IMR-90 (cell line): ENCODE data around the gene ARHGAP21. TPM values are rescaled to one million over a fixed set of nuclear protein-coding genes. Genes with fewer than 3 reads are reported as not detected.
A peak's percentile ranks its signal among the peaks of the same experiment; 100 is the strongest.

Source experiments
- ATAC-seq: fragments of 200-7000 bp; cut with Tn5 transposase; 2 replicates; pipeline ENCODE4 v1.9.1; 2020; ENCODE audit warnings: low read depth, mild to moderate bottlenecking, moderate library complexity
- BruUV-seq: library from RNA; stranded (reverse); fragments of 400-500 nt; replicated peaks from 2 replicates; lab custom pipeline; 2021; lab: Mats Ljungman, UMichigan
- CTCF ChIA-PET: fragments of 300-600 bp; formaldehyde crosslinking; extraction: SDS; loops from one replicate; lab custom pipeline; 2021; ENCODE audit warnings: antibody characterized with exemption; lab: Yijun Ruan, JAX
- POLR2A ChIA-PET: fragments of 300-600 bp; sonication (Branson Sonifier 250); formaldehyde crosslinking; loops from one replicate; lab custom pipeline; 2022; ENCODE audit warnings: antibody characterized with exemption; ENCODE audit not compliant: unreplicated experiment; lab: Charles Lee
- DNase-seq: peaks from one replicate; pipeline ENCODE4 v3.0.0; 2013
- H2AFZ ChIP-seq: replicated peaks from 2 replicates; pipeline ENCODE3; 2013; ENCODE audit warnings: low read length, mild to moderate bottlenecking; ENCODE audit not compliant: poor library complexity
- H2AK5ac ChIP-seq: 2 replicates; pipeline ENCODE4 v1.6.1; 2013; ENCODE audit warnings: low read depth, low read length, inconsistent platforms
- H2AK9ac ChIP-seq: replicated peaks from 2 replicates; pipeline ENCODE3; 2013; ENCODE audit warnings: mild to moderate bottlenecking, low read depth, low read length, moderate library complexity; ENCODE audit not compliant: poor library complexity
- H2BK120ac ChIP-seq: 2 replicates; pipeline ENCODE4 v1.6.1; 2013; ENCODE audit warnings: low read depth, low read length, inconsistent platforms
- H2BK15ac ChIP-seq: 3 replicates; pipeline ENCODE4 v1.6.1; 2013; ENCODE audit warnings: low read depth, low read length, inconsistent platforms
- H2BK20ac ChIP-seq: 2 replicates; pipeline ENCODE4 v1.6.1; 2013; ENCODE audit warnings: low read depth, mild to moderate bottlenecking, inconsistent platforms, low read length, moderate library complexity
- H2BK5ac ChIP-seq: 2 replicates; pipeline ENCODE4 v1.6.1; 2013; ENCODE audit warnings: mild to moderate bottlenecking, low read depth, low read length, inconsistent platforms; ENCODE audit not compliant: poor library complexity, severe bottlenecking
- H3K14ac ChIP-seq: replicated peaks from 2 replicates; pipeline ENCODE4 v1.6.1; 2013; ENCODE audit warnings: low read depth, low read length, inconsistent platforms
- H3K18ac ChIP-seq: 2 replicates; pipeline ENCODE4 v1.6.1; 2013; ENCODE audit warnings: low read depth, low read length, control low read depth
- H3K23ac ChIP-seq: 2 replicates; pipeline ENCODE4 v1.6.1; 2013; ENCODE audit warnings: low read depth, low read length, inconsistent platforms
- H3K27ac ChIP-seq: 2 replicates; pipeline ENCODE4 v1.5.1; 2013; ENCODE audit warnings: mild to moderate bottlenecking, control low read depth, low read length; ENCODE audit not compliant: insufficient read depth
- H3K27me3 ChIP-seq: 2 replicates; pipeline ENCODE4 v1.6.1; 2013; ENCODE audit warnings: low read length; ENCODE audit not compliant: control insufficient read depth, insufficient read depth
- H3K36me3 ChIP-seq: 2 replicates; pipeline ENCODE4 v1.6.1; 2013; ENCODE audit warnings: low read length, mixed read lengths; ENCODE audit not compliant: control insufficient read depth, insufficient read depth
- H3K4ac ChIP-seq: 2 replicates; pipeline ENCODE4 v1.6.1; 2013; ENCODE audit warnings: low read depth, low read length, inconsistent platforms
- H3K4me1 ChIP-seq: 2 replicates; pipeline ENCODE4 v1.6.1; 2013; ENCODE audit warnings: low read length, mixed read lengths; ENCODE audit not compliant: control insufficient read depth, insufficient read depth
- H3K4me2 ChIP-seq: 2 replicates; pipeline ENCODE4 v1.6.1; 2013; ENCODE audit warnings: low read depth, mild to moderate bottlenecking, control low read depth, low read length, moderate library complexity
- H3K4me3 ChIP-seq: 2 replicates; pipeline ENCODE4 v1.5.1; 2013; ENCODE audit warnings: low read depth, mild to moderate bottlenecking, control low read depth, low read length, moderate library complexity; ENCODE audit not compliant: insufficient read depth
- H3K56ac ChIP-seq: 2 replicates; pipeline ENCODE4 v1.6.1; 2013; ENCODE audit warnings: low read length, inconsistent platforms; ENCODE audit not compliant: insufficient read depth; ENCODE audit errors: extremely low read depth
- H3K79me1 ChIP-seq, 2 experiments: 2 replicates each; pipeline ENCODE4 v1.6.1; 2013; ENCODE audit warnings: low read length in 2 of 2, inconsistent platforms in 1 of 2, low read depth in 1 of 2
- H3K9ac ChIP-seq: 2 replicates; pipeline ENCODE4 v1.6.1; 2013; ENCODE audit warnings: low read depth, low read length, control low read depth
- H3K9me1 ChIP-seq: 2 replicates; pipeline ENCODE4 v1.6.1; 2013; ENCODE audit warnings: low read length, inconsistent platforms; ENCODE audit not compliant: insufficient read depth
- H3K9me3 ChIP-seq: 2 replicates; pipeline ENCODE4 v1.6.1; 2013; ENCODE audit warnings: low read length; ENCODE audit not compliant: control insufficient read depth, insufficient read depth
- H4K20me1 ChIP-seq: 2 replicates; pipeline ENCODE4 v1.6.1; 2013; ENCODE audit warnings: low read length, inconsistent platforms; ENCODE audit not compliant: insufficient read depth
- H4K5ac ChIP-seq: 2 replicates; pipeline ENCODE4 v1.6.1; 2013; ENCODE audit warnings: mild to moderate bottlenecking, low read depth, low read length, control low read depth
- H4K8ac ChIP-seq, 2 experiments: 2 replicates each; pipeline ENCODE4 v1.6.1; 2013; ENCODE audit warnings: low read depth in 2 of 2, low read length in 2 of 2, control low read depth in 1 of 2, inconsistent platforms in 1 of 2
- H4K91ac ChIP-seq: 2 replicates; pipeline ENCODE4 v1.6.1; 2013; ENCODE audit warnings: low read depth, low read length, inconsistent platforms; ENCODE audit not compliant: insufficient read depth
- BHLHE40 ChIP-seq: fragments of 150-350 bp; IDR thresholded peaks from 2 replicates; pipeline ENCODE4 v1.6.1; 2016; ENCODE audit warnings: mild to moderate bottlenecking, low read depth, low read length
- CEBPB ChIP-seq: IDR thresholded peaks from 2 replicates; pipeline ENCODE4 v1.6.1; 2012; ENCODE audit warnings: low read depth, low read length, improper control_type of control experiment
- CHD1 ChIP-seq: IDR thresholded peaks from 2 replicates; pipeline ENCODE4 v1.6.1; 2012; ENCODE audit warnings: low read depth, low read length, improper control_type of control experiment
- ELK1 ChIP-seq: fragments of 150-350 bp; IDR thresholded peaks from 2 replicates; pipeline ENCODE4 v1.6.1; 2016; ENCODE audit warnings: low read depth, mild to moderate bottlenecking, low read length, moderate library complexity, borderline replicate concordance
- FOS ChIP-seq: fragments of 150-350 bp; IDR thresholded peaks from 2 replicates; pipeline ENCODE4 v1.6.1; 2016; ENCODE audit warnings: low read depth, low read length
- MAZ ChIP-seq: IDR thresholded peaks from 2 replicates; pipeline ENCODE4 v1.6.1; 2012; ENCODE audit warnings: low read depth, mild to moderate bottlenecking, low read length, improper control_type of control experiment, moderate library complexity, borderline replicate concordance
- MXI1 ChIP-seq: IDR thresholded peaks from 2 replicates; pipeline ENCODE4 v1.6.1; 2012; ENCODE audit warnings: low read depth, mild to moderate bottlenecking, low read length, moderate library complexity, borderline replicate concordance
- NFE2L2 ChIP-seq: fragments of 150-350 bp; IDR thresholded peaks from 2 replicates; pipeline ENCODE4 v1.6.1; 2016; ENCODE audit warnings: low read depth, mild to moderate bottlenecking, low read length
- POLR2A ChIP-seq: IDR thresholded peaks from 2 replicates; pipeline ENCODE4 v1.6.1; 2012; ENCODE audit warnings: mild to moderate bottlenecking, low read depth, low read length
- RAD21 ChIP-seq: IDR thresholded peaks from 2 replicates; pipeline ENCODE4 v1.6.1; 2012; ENCODE audit warnings: low read length, improper control_type of control experiment
- RCOR1 ChIP-seq: IDR thresholded peaks from 2 replicates; pipeline ENCODE4 v1.6.1; 2012; ENCODE audit warnings: mild to moderate bottlenecking, low read length, improper control_type of control experiment; ENCODE audit not compliant: insufficient replicate concordance
- SMC3 ChIP-seq: fragments of 150-350 bp; IDR thresholded peaks from 2 replicates; pipeline ENCODE4 v1.6.1; 2016; ENCODE audit warnings: low read depth, mild to moderate bottlenecking, antibody characterized with exemption, low read length, moderate library complexity
- WGBS, 2 experiments: methylation state at CpG; one replicate each; pipeline versions ENCODE4 v1.1.5 to v1.1.7; 2013; ENCODE audit warnings: missing lambda C conversion rate in 2 of 2; ENCODE audit not compliant: insufficient read length in 1 of 2; ENCODE audit errors: extremely low coverage in 2 of 2; 5-methylcytosine and 5-hydroxymethylcytosine counted together
- dilution Hi-C: fragments of 300-500 bp; cut with HindIII; formaldehyde crosslinking; loops from one replicate; pipeline ENCODE4 v1.14.3; 2018; ENCODE audit warnings: low sequenced_read_pairs; ENCODE audit not compliant: unreplicated experiment
- in situ Hi-C: fragments of 300-500 bp; cut with MboI; formaldehyde crosslinking; loops from 3 replicates; pipeline ENCODE4 v1.14.3; 2019; ENCODE audit warnings: low sequenced_read_pairs, inconsistent platforms, mixed read lengths
- intact Hi-C: fragments of 100-400 bp; cut with micrococcal nuclease; formaldehyde crosslinking; loops from 2 replicates; pipeline ENCODE4 v1.10.0; 2022
- polyA plus RNA-seq, 3 experiments: library from polyadenylated mRNA; depleted of rRNA; stranded (reverse); fragments of >200 nt; gene quantifications; 2 replicates each; pipeline ENCODE4 v1.2.3, GENCODE V29; 2012; ENCODE audit warnings: low replicate concordance in 1 of 3
- total RNA-seq: library from RNA; depleted of rRNA; stranded (reverse); fragments of >200 nt; gene quantifications from 2 replicates; pipeline ENCODE4 v1.2.3, GENCODE V29; 2012
- TF ChIP-seq, protein P1 (sequence below): fragments of 150-350 bp; IDR thresholded peaks from 2 replicates; pipeline ENCODE4 v1.6.1; 2017; ENCODE audit warnings: mild to moderate bottlenecking, antibody characterized with exemption, low read length, low read depth
- TF ChIP-seq, protein P2 (sequence below): conservative IDR thresholded peaks from 2 replicates; pipeline ENCODE4 v1.5.1; 2012; ENCODE audit warnings: mild to moderate bottlenecking, low read depth, low read length, improper control_type of control experiment

Gene ARHGAP21
- total and polyA plus RNA-seq, 2 of the 4 experiments (the other 2 are of a cell fraction): 43.3 to 94.3 TPM

- Histone ChIP-seq H3K9me3 (no peaks in the 10 kb centered on the region), H4K20me1 (peaks cover 66% of the 10 kb centered on the region), H2BK15ac (no peak overlapping the region), H3K36me3 (no peaks in the 10 kb centered on the region; the same call in 1 of the 2 replicates), H3K56ac (no peak overlapping the region), H3K4ac (no peak overlapping the region), H3K9ac (no peak overlapping the region), H4K5ac (no peak overlapping the region), H2AFZ (no peak overlapping the region), H3K4me1 (peaks cover 8% of the 10 kb centered on the region), H3K27me3 (no peaks in the 10 kb centered on the region), H2BK120ac (no peak overlapping the region), H3K14ac (no peak overlapping the region), H3K4me3 (no peak overlapping the region), H3K23ac (peak overlapping the region; percentile 63), H4K91ac (no peak overlapping the region), H2AK9ac (no peak overlapping the region), H2BK5ac (no peak overlapping the region), H3K4me2 (no peak overlapping the region), H3K18ac (no peak overlapping the region), H3K27ac (no peak overlapping the region), H3K9me1 (peaks cover 17% of the 10 kb centered on the region), H2AK5ac (no peak overlapping the region), H2BK20ac (no peak overlapping the region), H4K8ac (no peak overlapping the region; a peak in 1 of 4 replicates), H3K79me1 (peaks cover 25 to 76% of the 10 kb centered on the region in 2 experiments)
- in situ Hi-C loops (no loop called here), intact Hi-C loops (no loop called here), dilution Hi-C loops (no loop called here)
- DNase-seq (peak; percentile 17), ATAC-seq (no peak)
- WGBS, 2 experiments: no CpG with 5 or more reads among the region's 4 CpGs
- BruUV-seq: no TSS peak
- POLR2A ChIA-PET: no interaction called here
- CTCF ChIA-PET: no interaction called here
- no peak for TF ChIP-seq MAZ
- no peak for TF ChIP-seq NFE2L2
- TF ChIP-seq, protein P1, sequence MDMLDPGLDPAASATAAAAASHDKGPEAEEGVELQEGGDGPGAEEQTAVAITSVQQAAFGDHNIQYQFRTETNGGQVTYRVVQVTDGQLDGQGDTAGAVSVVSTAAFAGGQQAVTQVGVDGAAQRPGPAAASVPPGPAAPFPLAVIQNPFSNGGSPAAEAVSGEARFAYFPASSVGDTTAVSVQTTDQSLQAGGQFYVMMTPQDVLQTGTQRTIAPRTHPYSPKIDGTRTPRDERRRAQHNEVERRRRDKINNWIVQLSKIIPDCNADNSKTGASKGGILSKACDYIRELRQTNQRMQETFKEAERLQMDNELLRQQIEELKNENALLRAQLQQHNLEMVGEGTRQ: no peak
- TF ChIP-seq RCOR1: no peak
- TF ChIP-seq CEBPB: no peak
- TF ChIP-seq ELK1: no peak
- TF ChIP-seq, protein P2, sequence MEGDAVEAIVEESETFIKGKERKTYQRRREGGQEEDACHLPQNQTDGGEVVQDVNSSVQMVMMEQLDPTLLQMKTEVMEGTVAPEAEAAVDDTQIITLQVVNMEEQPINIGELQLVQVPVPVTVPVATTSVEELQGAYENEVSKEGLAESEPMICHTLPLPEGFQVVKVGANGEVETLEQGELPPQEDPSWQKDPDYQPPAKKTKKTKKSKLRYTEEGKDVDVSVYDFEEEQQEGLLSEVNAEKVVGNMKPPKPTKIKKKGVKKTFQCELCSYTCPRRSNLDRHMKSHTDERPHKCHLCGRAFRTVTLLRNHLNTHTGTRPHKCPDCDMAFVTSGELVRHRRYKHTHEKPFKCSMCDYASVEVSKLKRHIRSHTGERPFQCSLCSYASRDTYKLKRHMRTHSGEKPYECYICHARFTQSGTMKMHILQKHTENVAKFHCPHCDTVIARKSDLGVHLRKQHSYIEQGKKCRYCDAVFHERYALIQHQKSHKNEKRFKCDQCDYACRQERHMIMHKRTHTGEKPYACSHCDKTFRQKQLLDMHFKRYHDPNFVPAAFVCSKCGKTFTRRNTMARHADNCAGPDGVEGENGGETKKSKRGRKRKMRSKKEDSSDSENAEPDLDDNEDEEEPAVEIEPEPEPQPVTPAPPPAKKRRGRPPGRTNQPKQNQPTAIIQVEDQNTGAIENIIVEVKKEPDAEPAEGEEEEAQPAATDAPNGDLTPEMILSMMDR: no peak
- no peak for TF ChIP-seq SMC3
- TF ChIP-seq BHLHE40: no peak
- TF ChIP-seq MXI1: no peak
- no peak for TF ChIP-seq FOS
- TF ChIP-seq RAD21: no peak
- no peak for TF ChIP-seq CHD1
- no peak for TF ChIP-seq POLR2A
Observed at GRCh38 chr10:24690961-24691512, 32.6 kb downstream of the ARHGAP21 start.
